H1 (cell line): ENCODE data around the gene ZNF587B.

Experiments used
- BCL11A ChIP-seq, 2 experiments: IDR thresholded peaks; one replicate each; pipeline ENCODE4 v1.6.1; 2011; ENCODE audit warnings: low read depth in 2 of 2, low read length in 2 of 2, mild to moderate bottlenecking in 2 of 2
- CBX5 ChIP-seq: fragments of 300-800, 300-1000 bp; sonication (generic); IDR thresholded peaks from 2 replicates; pipeline ENCODE4 v1.7.1; 2016; ENCODE audit warnings: antibody characterized with exemption, low read length, low read depth
- POLR2A ChIP-seq, 2 experiments: IDR thresholded peaks; 1 replicate in 1 of 2; 2 replicates in 1 of 2; pipeline ENCODE4 v1.6.1; 2011; ENCODE audit warnings: low read depth in 2 of 2, low read length in 2 of 2, mild to moderate bottlenecking in 2 of 2; ENCODE audit errors: control extremely low read depth in 1 of 2
- RFX5 ChIP-seq: IDR thresholded peaks from 2 replicates; pipeline ENCODE4 v1.6.1; 2011; ENCODE audit warnings: low read depth, low read length, improper control_type of control experiment, borderline replicate concordance
- SP2 ChIP-seq: IDR thresholded peaks from 2 replicates; pipeline ENCODE4 v1.6.1; 2012; ENCODE audit warnings: mild to moderate bottlenecking, low read length, inconsistent platforms
- YY1 ChIP-seq: IDR thresholded peaks from 2 replicates; pipeline ENCODE4 v1.6.1; 2011; ENCODE audit warnings: low read depth, mild to moderate bottlenecking, low read length
- TF ChIP-seq, protein P1 (sequence below), 3 experiments: IDR thresholded peaks; 1 replicate in 2 of 3; 2 replicates in 1 of 3; pipeline versions ENCODE4 v1.5.1 to v1.6.1; 2011; ENCODE audit warnings: low read length in 3 of 3, mild to moderate bottlenecking in 3 of 3, inconsistent platforms in 2 of 3, low read depth in 1 of 3, moderate library complexity in 1 of 3; ENCODE audit not compliant: insufficient read depth in 1 of 3; ENCODE audit errors: control extremely low read depth in 1 of 3
- TF ChIP-seq, protein P2 (sequence below): IDR thresholded peaks from 2 replicates; pipeline ENCODE4 v1.6.1; 2012; ENCODE audit warnings: low read length, inconsistent platforms
- TF ChIP-seq, protein P3 (sequence below): IDR thresholded peaks from 2 replicates; pipeline ENCODE4 v1.6.1; 2011; ENCODE audit warnings: low read depth, mild to moderate bottlenecking, low read length; ENCODE audit not compliant: insufficient read depth

DNA sequence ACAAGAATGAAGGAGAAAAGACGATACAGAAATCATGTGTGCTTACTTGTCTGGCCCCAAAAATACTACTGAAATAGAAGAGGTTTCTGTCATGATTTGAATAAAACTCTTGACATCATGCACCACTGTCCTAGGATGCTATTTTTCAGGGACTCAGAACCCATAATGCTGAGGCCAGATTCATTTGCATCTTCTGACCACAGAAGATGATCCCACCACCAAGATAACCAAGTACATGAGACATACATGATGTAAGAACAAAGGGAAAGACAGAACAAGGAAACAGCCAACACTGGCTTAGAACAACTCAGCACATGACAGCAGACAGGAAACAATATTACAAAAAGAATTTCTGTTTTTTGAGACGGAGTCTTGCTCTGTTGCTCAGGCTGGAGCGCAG lies 17.9 kb upstream of the ZNF587B start:
- TF ChIP-seq POLR2A (IDR thresholded peaks at IDR 0.05; ENCODE audit: control extremely low read depth in 1 of 2, low read depth in 2 of 2, low read length in 2 of 2): no peak
- TF ChIP-seq, protein P1, sequence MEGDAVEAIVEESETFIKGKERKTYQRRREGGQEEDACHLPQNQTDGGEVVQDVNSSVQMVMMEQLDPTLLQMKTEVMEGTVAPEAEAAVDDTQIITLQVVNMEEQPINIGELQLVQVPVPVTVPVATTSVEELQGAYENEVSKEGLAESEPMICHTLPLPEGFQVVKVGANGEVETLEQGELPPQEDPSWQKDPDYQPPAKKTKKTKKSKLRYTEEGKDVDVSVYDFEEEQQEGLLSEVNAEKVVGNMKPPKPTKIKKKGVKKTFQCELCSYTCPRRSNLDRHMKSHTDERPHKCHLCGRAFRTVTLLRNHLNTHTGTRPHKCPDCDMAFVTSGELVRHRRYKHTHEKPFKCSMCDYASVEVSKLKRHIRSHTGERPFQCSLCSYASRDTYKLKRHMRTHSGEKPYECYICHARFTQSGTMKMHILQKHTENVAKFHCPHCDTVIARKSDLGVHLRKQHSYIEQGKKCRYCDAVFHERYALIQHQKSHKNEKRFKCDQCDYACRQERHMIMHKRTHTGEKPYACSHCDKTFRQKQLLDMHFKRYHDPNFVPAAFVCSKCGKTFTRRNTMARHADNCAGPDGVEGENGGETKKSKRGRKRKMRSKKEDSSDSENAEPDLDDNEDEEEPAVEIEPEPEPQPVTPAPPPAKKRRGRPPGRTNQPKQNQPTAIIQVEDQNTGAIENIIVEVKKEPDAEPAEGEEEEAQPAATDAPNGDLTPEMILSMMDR (IDR thresholded peaks at IDR 0.05; ENCODE audit: control extremely low read depth in 1 of 3, insufficient read depth in 1 of 3, low read depth in 1 of 3, low read length in 3 of 3): no peak
- TF ChIP-seq CBX5: no peak
- TF ChIP-seq, protein P2, sequence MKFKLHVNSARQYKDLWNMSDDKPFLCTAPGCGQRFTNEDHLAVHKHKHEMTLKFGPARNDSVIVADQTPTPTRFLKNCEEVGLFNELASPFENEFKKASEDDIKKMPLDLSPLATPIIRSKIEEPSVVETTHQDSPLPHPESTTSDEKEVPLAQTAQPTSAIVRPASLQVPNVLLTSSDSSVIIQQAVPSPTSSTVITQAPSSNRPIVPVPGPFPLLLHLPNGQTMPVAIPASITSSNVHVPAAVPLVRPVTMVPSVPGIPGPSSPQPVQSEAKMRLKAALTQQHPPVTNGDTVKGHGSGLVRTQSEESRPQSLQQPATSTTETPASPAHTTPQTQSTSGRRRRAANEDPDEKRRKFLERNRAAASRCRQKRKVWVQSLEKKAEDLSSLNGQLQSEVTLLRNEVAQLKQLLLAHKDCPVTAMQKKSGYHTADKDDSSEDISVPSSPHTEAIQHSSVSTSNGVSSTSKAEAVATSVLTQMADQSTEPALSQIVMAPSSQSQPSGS: no peak
- no peak for TF ChIP-seq YY1
- no peak for TF ChIP-seq BCL11A (IDR thresholded peaks at IDR 0.05; ENCODE audit: low read depth in 2 of 2, low read length in 2 of 2)
- no peak for TF ChIP-seq RFX5
- TF ChIP-seq, protein P3, sequence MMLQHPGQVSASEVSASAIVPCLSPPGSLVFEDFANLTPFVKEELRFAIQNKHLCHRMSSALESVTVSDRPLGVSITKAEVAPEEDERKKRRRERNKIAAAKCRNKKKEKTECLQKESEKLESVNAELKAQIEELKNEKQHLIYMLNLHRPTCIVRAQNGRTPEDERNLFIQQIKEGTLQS: no peak
- no peak for TF ChIP-seq SP2
